ENCODE data around the gene AOAH. TPM values are rescaled to one million over a fixed set of nuclear protein-coding genes. Genes with fewer than 3 reads are reported as not detected.

The AOAH gene
- total and polyA plus RNA-seq, 9 of the 15 experiments (the other 6 are each of a cell fraction or from before 2014, with no cell fraction given): not detected

DNA sequence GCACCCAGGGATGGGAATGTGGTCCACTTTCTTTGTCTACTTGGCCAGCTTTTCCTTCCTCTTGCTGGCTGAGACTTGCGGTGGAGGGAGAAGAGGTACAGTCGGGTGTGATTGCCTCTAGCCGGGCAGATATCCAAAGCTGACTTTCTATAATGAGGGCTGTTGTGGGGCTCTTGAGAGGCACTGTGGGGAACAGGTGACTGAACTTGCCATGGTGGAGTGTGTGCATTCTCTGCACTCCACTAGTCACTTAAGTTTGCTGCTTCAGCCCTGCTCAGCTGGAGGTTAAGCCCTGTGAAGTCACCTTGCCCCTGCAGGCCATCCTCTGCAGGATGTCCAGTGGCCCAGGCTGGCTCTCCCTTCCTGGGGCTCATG, 116.6 kb downstream of the AOAH start:
- intact Hi-C loops (cut with micrococcal nuclease): no loop called here
- H3K27ac ChIP-seq (ENCODE audit: extremely low read depth, low read depth, low read length): no peak overlapping the region
- in situ Hi-C loops (cut with MboI): no loop called here
- peaks cover 4 to 35% of the 10 kb centered on the region in 2 experiments; a peak in 3 of 5 replicates for H3K27me3 ChIP-seq (ENCODE audit: control insufficient read depth in 2 of 2, insufficient read depth in 2 of 2, low read length in 2 of 2)
- FAIRE-seq (no peak), DNase-seq (ENCODE audit: extremely low read depth in 1 of 4, low spot score in 3 of 4) (no peak), ATAC-seq (no peak)
- no peaks in the 10 kb centered on the region for H3K4me1 ChIP-seq (replicated peaks in 1 of 2; ENCODE audit: control insufficient read depth in 2 of 2, insufficient read depth in 2 of 2, low read length in 2 of 2)
- H3K4me3 ChIP-seq: no peak overlapping the region
- no peak overlapping the region for H3K4me2 ChIP-seq (ENCODE audit: insufficient read depth, low read length)
- BruUV-seq (replicated peaks): no TSS peak
- H2AFZ ChIP-seq (ENCODE audit: low read depth, low read length): no peak overlapping the region
- H3K36me3 ChIP-seq (ENCODE audit: control insufficient read depth, insufficient read depth, low read length): no peaks in the 10 kb centered on the region
- no peak for TF ChIP-seq ZNF165 (CRISPR knock-in tag; IDR thresholded peaks at IDR 0.05; ENCODE audit: borderline replicate concordance)
- no peak for TF ChIP-seq SNIP1 (IDR thresholded peaks at IDR 0.05; ENCODE audit: low read depth)
- TF ChIP-seq, protein P1, sequence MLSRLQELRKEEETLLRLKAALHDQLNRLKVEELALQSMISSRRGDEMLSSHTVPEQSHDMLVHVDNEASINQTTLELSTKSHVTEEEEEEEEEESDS (CRISPR knock-in tag; IDR thresholded peaks at IDR 0.05): no peak
- no peak for TF ChIP-seq CREM (IDR thresholded peaks at IDR 0.05; ENCODE audit: low read depth)
- no peak for TF ChIP-seq RUNX1 (IDR thresholded peaks at IDR 0.05; ENCODE audit: low read depth)
- TF ChIP-seq WHSC1 (IDR thresholded peaks at IDR 0.05; ENCODE audit: low read length): no peak
- TF ChIP-seq ZFP30 (CRISPR knock-in tag; IDR thresholded peaks at IDR 0.05; ENCODE audit: borderline replicate concordance): no peak
- TF ChIP-seq, protein P2, sequence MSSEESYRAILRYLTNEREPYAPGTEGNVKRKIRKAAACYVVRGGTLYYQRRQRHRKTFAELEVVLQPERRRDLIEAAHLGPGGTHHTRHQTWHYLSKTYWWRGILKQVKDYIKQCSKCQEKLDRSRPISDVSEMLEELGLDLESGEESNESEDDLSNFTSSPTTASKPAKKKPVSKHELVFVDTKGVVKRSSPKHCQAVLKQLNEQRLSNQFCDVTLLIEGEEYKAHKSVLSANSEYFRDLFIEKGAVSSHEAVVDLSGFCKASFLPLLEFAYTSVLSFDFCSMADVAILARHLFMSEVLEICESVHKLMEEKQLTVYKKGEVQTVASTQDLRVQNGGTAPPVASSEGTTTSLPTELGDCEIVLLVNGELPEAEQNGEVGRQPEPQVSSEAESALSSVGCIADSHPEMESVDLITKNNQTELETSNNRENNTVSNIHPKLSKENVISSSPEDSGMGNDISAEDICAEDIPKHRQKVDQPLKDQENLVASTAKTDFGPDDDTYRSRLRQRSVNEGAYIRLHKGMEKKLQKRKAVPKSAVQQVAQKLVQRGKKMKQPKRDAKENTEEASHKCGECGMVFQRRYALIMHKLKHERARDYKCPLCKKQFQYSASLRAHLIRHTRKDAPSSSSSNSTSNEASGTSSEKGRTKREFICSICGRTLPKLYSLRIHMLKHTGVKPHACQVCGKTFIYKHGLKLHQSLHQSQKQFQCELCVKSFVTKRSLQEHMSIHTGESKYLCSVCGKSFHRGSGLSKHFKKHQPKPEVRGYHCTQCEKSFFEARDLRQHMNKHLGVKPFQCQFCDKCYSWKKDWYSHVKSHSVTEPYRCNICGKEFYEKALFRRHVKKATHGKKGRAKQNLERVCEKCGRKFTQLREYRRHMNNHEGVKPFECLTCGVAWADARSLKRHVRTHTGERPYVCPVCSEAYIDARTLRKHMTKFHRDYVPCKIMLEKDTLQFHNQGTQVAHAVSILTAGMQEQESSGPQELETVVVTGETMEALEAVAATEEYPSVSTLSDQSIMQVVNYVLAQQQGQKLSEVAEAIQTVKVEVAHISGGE (CRISPR knock-in tag; IDR thresholded peaks at IDR 0.05): no peak
- no peak for TF ChIP-seq NFIX (CRISPR knock-in tag; IDR thresholded peaks at IDR 0.05; ENCODE audit: low read depth)
- TF ChIP-seq ZNF717 (CRISPR knock-in tag; IDR thresholded peaks at IDR 0.05): no peak
- ChIA-PET CTCF (ENCODE audit: low intra/inter-chr PET ratio) (no interaction called here), POLR2A (no interaction called here)
- no peaks in the 10 kb centered on the region for H3K9me3 ChIP-seq (replicated peaks; ENCODE audit: control insufficient read depth, insufficient read depth, low read depth, low read length)
- no peaks in the 10 kb centered on the region for H3K79me2 ChIP-seq (ENCODE audit: control insufficient read depth, insufficient read depth, low read length)
- H4K20me1 ChIP-seq (replicated peaks; ENCODE audit: control insufficient read depth, insufficient read depth, low read length): no peaks in the 10 kb centered on the region
- H3K9ac ChIP-seq (ENCODE audit: insufficient read depth in 1 of 2, low read depth in 2 of 2, low read length in 2 of 2): no peak overlapping the region
- H3K9me1 ChIP-seq (ENCODE audit: control insufficient read depth, insufficient read depth, low read length): no peaks in the 10 kb centered on the region
- WGBS (ENCODE audit: insufficient coverage, low coverage, missing lambda C conversion rate): 0% methylated on average over 3 of the region's 3 CpGs
